GM12872 (cell line): ENCODE data around the gene ANKRD39.

Source experiments
- CTCF ChIP-seq: IDR thresholded peaks from 3 replicates; pipeline ENCODE4 v1.5.1; 2011; ENCODE audit warnings: low read depth, mild to moderate bottlenecking, low read length, moderate library complexity; ENCODE audit not compliant: insufficient read depth

The ANKRD39 gene

GRCh38 chr2:96891591-96892333, 33.9 kb upstream of the ANKRD39 start:
- TF ChIP-seq CTCF = no peak

- TF ChIP-seq CTCF = no peak
Observed at GRCh38 chr2:96890726-96891385, 33.0 kb upstream of the ANKRD39 start.

- TF ChIP-seq CTCF = no peak
Observed at GRCh38 chr2:96890252-96890651, 32.4 kb upstream of the ANKRD39 start.

GRCh38 chr2:96888072-96889011, 30.5 kb upstream of the ANKRD39 start:
- no peak for TF ChIP-seq CTCF

- no peak for TF ChIP-seq CTCF
Observed at GRCh38 chr2:96887493-96888012, 29.7 kb upstream of the ANKRD39 start.

- TF ChIP-seq CTCF = no peak
Observed at GRCh38 chr2:96885432-96886347, 27.9 kb upstream of the ANKRD39 start.
